Cardiac muscle cell (in vitro differentiated cells and primary cell): ENCODE data around the gene ORM1. TPM values are rescaled to one million over a fixed set of nuclear protein-coding genes. Genes with fewer than 3 reads are reported as not detected.

Experiments
- DNase-seq, 2 donors: peaks; one replicate each; pipeline versions ENCODE4 v3.0.0 to v3.0.0-alpha.2; 2010 to 2017; ENCODE audit warnings: low read depth in 1 of 2, low spot score in 1 of 2
- H3K27ac ChIP-seq: fragments of 200-600 bp; sonication (generic); 2 replicates; pipeline ENCODE4 v1.5.1; 2016
- H3K27me3 ChIP-seq: fragments of 200-600 bp; sonication (generic); 2 replicates; pipeline ENCODE4 v1.6.0; 2016; ENCODE audit warnings: control low read depth
- H3K36me3 ChIP-seq: fragments of 200-600 bp; sonication (generic); 2 replicates; pipeline ENCODE4 v1.5.1; 2016; ENCODE audit warnings: control low read depth
- H3K4me1 ChIP-seq: fragments of 200-600 bp; sonication (generic); 2 replicates; pipeline ENCODE4 v1.8.1; 2017; ENCODE audit warnings: low read depth, mild to moderate bottlenecking, mixed run types
- H3K4me3 ChIP-seq: fragments of 200-600 bp; sonication (generic); 2 replicates; pipeline ENCODE4 v1.5.1; 2016; ENCODE audit warnings: mild to moderate bottlenecking
- H3K9me3 ChIP-seq: fragments of 200-600 bp; sonication (generic); 2 replicates; pipeline ENCODE4 v1.5.1; 2017; ENCODE audit warnings: low read depth, mild to moderate bottlenecking, control low read depth
- polyA plus RNA-seq: library from polyadenylated mRNA; unstranded; fragments of >200 nt; fragmentation: Nextera tagmentation; extraction: Ambion mirVana; gene quantifications from 2 replicates; pipeline ENCODE4 v1.2.1, GENCODE V29; 2016
- total RNA-seq: library from RNA; depleted of rRNA; stranded (reverse); fragments of >200 nt; gene quantifications from 2 replicates; pipeline ENCODE4 v1.2.3, GENCODE V29; 2016
- TF ChIP-seq, protein P1 (sequence below): IDR thresholded peaks from 2 replicates; pipeline ENCODE4 v1.5.1; 2012; ENCODE audit warnings: low read depth, mild to moderate bottlenecking, low read length

Gene ORM1
- total and polyA plus RNA-seq, 2 experiments from 2014 or later = 0.75 TPM; not detected in 1

DNA sequence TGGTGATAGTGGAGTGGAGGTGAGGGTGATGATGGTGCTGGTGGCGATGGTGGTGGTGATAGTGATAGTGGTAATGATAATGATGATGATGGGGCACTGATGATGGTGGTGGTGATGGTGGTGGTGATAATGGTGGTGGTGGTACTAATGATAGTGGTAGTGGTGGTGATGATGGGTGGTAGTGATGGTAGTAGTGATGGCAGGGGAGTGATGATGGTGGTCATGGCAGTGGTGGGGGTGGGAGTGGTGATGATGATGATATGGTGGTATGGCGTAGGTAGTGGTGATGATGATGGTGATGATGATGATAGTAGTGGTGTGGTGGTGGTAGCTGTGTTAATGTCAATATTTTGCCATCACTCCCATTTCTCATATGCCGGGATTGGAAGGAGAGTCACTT is 44.5 kb upstream of the ORM1 start:
- Histone ChIP-seq H3K9me3 (no peaks in the 10 kb centered on the region), H3K4me3 (no peak overlapping the region), H3K27ac (no peak overlapping the region), H3K27me3 (no peaks in the 10 kb centered on the region), H3K36me3 (no peaks in the 10 kb centered on the region), H3K4me1 (no peaks in the 10 kb centered on the region)
- TF ChIP-seq, protein P1, sequence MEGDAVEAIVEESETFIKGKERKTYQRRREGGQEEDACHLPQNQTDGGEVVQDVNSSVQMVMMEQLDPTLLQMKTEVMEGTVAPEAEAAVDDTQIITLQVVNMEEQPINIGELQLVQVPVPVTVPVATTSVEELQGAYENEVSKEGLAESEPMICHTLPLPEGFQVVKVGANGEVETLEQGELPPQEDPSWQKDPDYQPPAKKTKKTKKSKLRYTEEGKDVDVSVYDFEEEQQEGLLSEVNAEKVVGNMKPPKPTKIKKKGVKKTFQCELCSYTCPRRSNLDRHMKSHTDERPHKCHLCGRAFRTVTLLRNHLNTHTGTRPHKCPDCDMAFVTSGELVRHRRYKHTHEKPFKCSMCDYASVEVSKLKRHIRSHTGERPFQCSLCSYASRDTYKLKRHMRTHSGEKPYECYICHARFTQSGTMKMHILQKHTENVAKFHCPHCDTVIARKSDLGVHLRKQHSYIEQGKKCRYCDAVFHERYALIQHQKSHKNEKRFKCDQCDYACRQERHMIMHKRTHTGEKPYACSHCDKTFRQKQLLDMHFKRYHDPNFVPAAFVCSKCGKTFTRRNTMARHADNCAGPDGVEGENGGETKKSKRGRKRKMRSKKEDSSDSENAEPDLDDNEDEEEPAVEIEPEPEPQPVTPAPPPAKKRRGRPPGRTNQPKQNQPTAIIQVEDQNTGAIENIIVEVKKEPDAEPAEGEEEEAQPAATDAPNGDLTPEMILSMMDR = no peak
- no peak for DNase-seq

DNA sequence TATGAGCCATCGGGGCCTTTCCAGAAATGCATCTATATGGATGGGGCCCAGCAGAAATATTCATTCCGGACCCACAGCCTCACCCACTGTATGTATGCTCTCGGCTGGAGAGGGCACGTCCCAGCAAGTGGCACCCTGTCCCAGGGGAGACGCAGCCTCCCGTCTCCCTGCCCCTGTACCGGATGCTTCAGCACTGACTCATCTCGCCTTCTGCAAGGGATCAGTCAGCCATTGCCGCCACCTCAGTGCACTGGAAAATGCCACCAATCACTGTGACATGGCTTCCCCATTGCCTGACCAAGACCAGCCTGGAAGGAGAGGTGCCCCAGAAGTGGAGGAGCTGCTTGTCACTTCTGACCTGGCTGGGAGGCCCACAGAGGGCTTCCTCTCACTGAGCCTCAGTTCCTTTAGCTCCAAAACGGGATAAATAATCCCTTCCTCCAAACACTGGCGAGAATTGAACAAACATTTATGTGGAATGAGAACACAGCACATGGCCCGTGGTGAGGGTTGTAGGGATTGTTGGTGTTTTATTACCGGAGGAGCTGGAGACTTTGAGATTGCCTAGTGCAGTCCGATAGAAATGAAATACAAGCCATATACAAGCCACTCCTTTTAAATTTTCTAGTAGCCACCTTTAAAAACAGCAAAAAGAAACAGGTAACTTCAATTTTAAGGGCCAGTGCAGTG is 43.9 kb upstream of the ORM1 start:
- no peaks in the 10 kb centered on the region for H3K27me3 ChIP-seq
- no peak overlapping the region for H3K4me3 ChIP-seq
- H3K36me3 ChIP-seq = no peaks in the 10 kb centered on the region
- no peaks in the 10 kb centered on the region for H3K9me3 ChIP-seq
- TF ChIP-seq, protein P1 = no peak
- DNase-seq = peak in 1 of 2 donors; percentile 47
- H3K4me1 ChIP-seq = no peaks in the 10 kb centered on the region
- no peak overlapping the region for H3K27ac ChIP-seq

DNA sequence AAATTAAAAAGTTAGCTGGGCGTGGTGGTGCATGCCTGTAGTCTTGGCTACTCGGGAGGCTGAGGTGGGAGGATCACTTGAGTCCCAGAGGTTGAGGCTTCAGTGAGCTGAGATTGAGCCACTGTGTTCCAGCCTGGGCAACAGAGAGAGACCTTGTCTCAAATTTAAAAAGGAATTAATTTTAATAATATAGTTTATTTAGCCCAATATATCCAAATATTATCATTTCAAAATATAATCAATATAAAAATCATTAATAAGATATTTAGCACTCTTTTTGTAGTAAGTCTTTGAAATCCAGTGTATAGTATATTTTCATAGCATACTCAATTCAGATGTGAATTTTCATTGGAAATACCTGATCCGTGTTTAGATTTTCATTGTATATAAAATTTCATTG is 43.2 kb upstream of the ORM1 start:
- Histone ChIP-seq H3K9me3 (no peaks in the 10 kb centered on the region), H3K27ac (no peak overlapping the region), H3K4me1 (no peaks in the 10 kb centered on the region)

DNA sequence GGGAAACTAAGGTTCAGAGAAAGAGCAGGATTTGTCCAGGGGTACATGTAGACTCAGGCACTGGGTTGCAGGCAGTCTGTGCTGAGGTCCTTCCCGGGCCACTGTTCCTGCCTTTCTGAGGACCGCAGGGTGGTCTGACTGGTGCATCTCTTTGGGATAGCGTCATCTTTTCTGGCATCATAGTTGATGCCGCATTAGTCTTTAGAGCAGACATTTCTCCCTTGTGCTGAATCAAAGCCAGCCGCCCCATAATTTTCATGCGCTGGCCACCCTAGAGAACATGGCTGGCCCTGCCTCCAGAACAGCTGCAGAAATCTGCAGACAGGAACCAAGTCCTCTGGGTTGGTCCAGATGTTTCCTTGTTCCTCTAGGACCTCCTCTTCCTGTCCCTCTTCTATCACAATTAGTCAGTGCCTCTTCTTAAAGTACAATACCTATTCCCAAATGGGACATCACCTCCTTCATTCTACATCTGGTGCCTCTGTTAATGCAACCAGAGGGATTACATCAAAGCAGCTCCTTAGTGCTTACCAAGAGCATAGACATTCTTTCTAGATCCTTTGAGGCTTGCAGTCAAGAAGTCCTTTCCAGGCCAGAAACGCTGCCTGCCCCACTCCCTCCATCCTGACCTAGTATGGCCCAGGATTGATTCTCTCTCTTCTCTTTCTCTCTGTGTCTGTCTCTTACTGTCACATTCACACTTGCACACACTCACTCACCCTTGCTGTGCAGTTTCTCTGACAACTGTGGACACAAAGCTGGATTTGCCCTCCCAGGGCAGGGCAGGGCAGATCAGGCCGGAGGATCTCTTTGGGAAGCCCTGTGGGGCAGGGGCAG is 42.0 kb upstream of the ORM1 start:
- DNase-seq = peak in 1 of 2 donors; percentile 34
- Histone ChIP-seq H3K27ac (no peak overlapping the region), H3K9me3 (no peaks in the 10 kb centered on the region), H3K27me3 (no peaks in the 10 kb centered on the region), H3K36me3 (no peaks in the 10 kb centered on the region), H3K4me3 (no peak overlapping the region), H3K4me1 (no peaks in the 10 kb centered on the region)
- TF ChIP-seq, protein P1 = no peak

More for the DNA sequence above, 43.2 kb upstream of the ORM1 start:
- H3K36me3 ChIP-seq = no peaks in the 10 kb centered on the region
- DNase-seq = no peak
- H3K27me3 ChIP-seq = no peaks in the 10 kb centered on the region
- no peak overlapping the region for H3K4me3 ChIP-seq
- TF ChIP-seq, protein P1 = no peak

DNA sequence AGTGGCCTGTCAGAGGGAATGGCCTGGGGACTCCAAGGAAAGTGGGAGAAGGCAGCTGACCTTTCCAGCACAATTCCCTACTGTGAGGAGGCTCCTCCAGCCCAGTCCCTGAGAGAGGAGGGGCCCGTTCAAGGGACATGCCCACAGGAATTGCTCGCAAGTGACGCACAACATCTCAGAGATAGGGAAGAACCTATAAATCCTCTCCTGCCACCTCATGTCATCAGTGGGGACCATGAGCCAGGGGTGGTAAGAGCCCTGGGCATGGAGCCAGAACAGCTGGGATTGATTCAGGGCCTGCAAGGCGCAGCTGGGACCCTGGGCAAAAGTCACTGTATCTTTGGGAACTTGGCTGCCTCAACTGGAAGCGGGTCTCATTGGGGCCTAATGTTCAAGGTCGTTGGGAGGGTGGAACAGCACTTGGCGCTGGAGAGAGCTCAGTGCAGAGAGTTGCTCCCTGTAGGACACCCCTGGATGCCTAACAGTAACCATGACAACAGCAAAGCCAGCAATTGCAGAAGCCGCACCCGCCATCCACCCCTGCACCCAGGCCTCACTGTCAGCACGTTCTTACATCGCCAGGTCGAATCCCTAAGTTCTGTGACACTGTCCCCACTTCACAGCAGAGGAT is 41.3 kb upstream of the ORM1 start:
- peak in 1 of 2 donors; percentile 37 for DNase-seq
- H3K27ac ChIP-seq = no peak overlapping the region
- H3K36me3 ChIP-seq = no peaks in the 10 kb centered on the region
- TF ChIP-seq, protein P1 = no peak
- H3K27me3 ChIP-seq = no peaks in the 10 kb centered on the region
- no peak overlapping the region for H3K4me3 ChIP-seq
- no peaks in the 10 kb centered on the region for H3K9me3 ChIP-seq
- H3K4me1 ChIP-seq = no peaks in the 10 kb centered on the region
